ENCODE data around the gene TMEM72. TPM values are rescaled to one million over a fixed set of nuclear protein-coding genes. Genes with fewer than 3 reads are reported as not detected.
A peak's percentile ranks its signal among the peaks of the same experiment; 100 is the strongest.

Gene TMEM72
- total RNA-seq, 4 donors from 2014 or later, result not detected

- intact Hi-C loops (cut with DNase I; ENCODE audit: low total_unique reads), result no loop called here
- no peak for DNase-seq (ENCODE audit: low spot score in 2 of 2)
- TF ChIP-seq POLR2A (IDR thresholded peaks at IDR 0.05) (no peak), CTCF (IDR thresholded peaks at IDR 0.05) (no peak)
- H3K4me3 ChIP-seq (ENCODE audit: low read depth, poor library complexity, severe bottlenecking), result peak overlapping the region; percentile 46
- 55 to 59% methylated on average over 8 of the region's 8 CpGs for WGBS, 2 donors
These were observed 48.9 kb downstream of the TMEM72 start for GRCh38 chr10:44960088-44960460.

- intact Hi-C loops (cut with DNase I; ENCODE audit: low total_unique reads), result no loop called here
- no peak for TF ChIP-seq POLR2A (IDR thresholded peaks at IDR 0.05)
- peak; percentile 14 to 50 for DNase-seq (ENCODE audit: low spot score in 2 of 2)
- WGBS, 2 donors, result 82 to 85% methylated on average over 7 of the region's 7 CpGs
- H3K4me3 ChIP-seq (ENCODE audit: low read depth, poor library complexity, severe bottlenecking), result peak overlapping the region; percentile 46
These were observed 49.5 kb downstream of the TMEM72 start for GRCh38 chr10:44960482-44961229.

GRCh38 chr10:44961230-44961571, 50.1 kb downstream of the TMEM72 start:
- peak; percentile 13 to 67 for DNase-seq (ENCODE audit: low spot score in 2 of 2)
- WGBS, 2 donors, result 76 to 82% methylated on average over 4 of the region's 4 CpGs
- no peak overlapping the region for H3K4me3 ChIP-seq (ENCODE audit: low read depth, poor library complexity, severe bottlenecking)
- intact Hi-C loops (cut with DNase I; ENCODE audit: low total_unique reads), result no loop called here
- TF ChIP-seq POLR2A (IDR thresholded peaks at IDR 0.05) (no peak), CTCF (IDR thresholded peaks at IDR 0.05) (no peak)

DNA sequence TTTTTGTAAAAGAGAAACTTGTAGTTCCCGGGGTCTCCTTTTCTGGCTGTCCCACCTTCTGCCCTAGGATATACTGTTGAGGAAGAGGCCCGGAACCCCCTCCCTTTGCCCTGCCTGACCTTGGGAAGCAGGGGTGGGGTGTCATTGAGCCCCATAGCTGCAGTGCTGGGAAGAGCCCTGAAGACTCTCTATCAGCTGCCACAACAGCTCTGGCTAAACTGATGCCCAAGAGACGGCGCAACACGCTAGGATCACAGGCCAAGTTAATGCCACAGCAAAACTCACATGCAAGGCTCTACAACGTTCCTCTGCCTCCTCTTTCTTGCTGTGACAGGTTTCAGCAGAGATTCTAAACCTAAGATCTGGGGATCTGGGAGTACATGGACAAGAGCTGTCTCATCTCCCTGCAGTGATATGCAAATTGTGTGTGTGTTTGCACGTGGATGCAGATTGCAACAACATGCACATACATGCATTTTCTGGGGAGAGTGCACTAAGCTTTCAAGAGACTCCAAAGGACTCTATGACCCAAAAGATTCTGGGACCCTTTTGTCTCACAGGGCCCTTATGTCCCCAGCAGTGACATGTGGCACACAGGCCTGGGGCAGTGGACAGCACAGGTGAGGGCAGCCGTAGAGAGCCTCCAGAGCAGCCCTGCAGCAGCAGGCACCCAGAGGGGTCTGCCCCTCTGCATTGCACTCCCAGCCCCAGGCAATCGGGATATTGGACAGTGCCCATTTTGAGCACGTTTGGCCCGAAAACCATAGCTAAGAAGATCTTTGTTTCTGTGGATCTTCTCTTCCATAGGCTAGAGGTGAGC, 51.0 kb downstream of the TMEM72 start:
- peak in 1 of 2 donors; percentile 79 for DNase-seq (ENCODE audit: low spot score in 2 of 2)
- intact Hi-C loops (cut with DNase I; ENCODE audit: low total_unique reads), result no loop called here
- no peak for TF ChIP-seq POLR2A (IDR thresholded peaks at IDR 0.05)
- no peak for TF ChIP-seq CTCF (IDR thresholded peaks at IDR 0.05)

GRCh38 chr10:44962870-44963738, 52.0 kb downstream of the TMEM72 start:
- DNase-seq (ENCODE audit: low spot score in 2 of 2), result peak in 1 of 2 donors; percentile 75
- TF ChIP-seq POLR2A (IDR thresholded peaks at IDR 0.05) (no peak), CTCF (IDR thresholded peaks at IDR 0.05) (no peak)
- WGBS, 2 donors, result 83 to 84% methylated on average over 19 of the region's 19 CpGs
- H3K4me3 ChIP-seq (ENCODE audit: low read depth, poor library complexity, severe bottlenecking), result no peak overlapping the region
- intact Hi-C loops (cut with DNase I; ENCODE audit: low total_unique reads), result no loop called here

More for the DNA sequence above, 51.0 kb downstream of the TMEM72 start:
- 67 to 69% methylated on average over 11 of the region's 11 CpGs for WGBS, 2 donors
- no peak overlapping the region for H3K4me3 ChIP-seq (ENCODE audit: low read depth, poor library complexity, severe bottlenecking)

Data from lower leg skin (tissue), 4 donors.